CD1c-positive myeloid dendritic cell (primary cell): ENCODE measurements around the gene KHDC3L.

Experiments
- DNase-seq: peaks from one replicate; pipeline ENCODE4 v3.0.0-alpha.2; 2016; ENCODE audit errors: extremely low spot score

The KHDC3L gene

GRCh38 chr6:73362358-73362757, at the start of gene KHDC3L:
KHDC3L (plus strand) TSS chr6:73362658; CDS start chr6:73362730, 72 bp downstream.
- no peak for DNase-seq

GRCh38 chr6:73314577-73315492, 47.6 kb upstream of the KHDC3L start:
- DNase-seq: no peak

GRCh38 chr6:73323323-73323722, 39.1 kb upstream of the KHDC3L start:
- no peak for DNase-seq

- no peak for DNase-seq
These were observed 36.8 kb upstream of the KHDC3L start for GRCh38 chr6:73325656-73326055.

- no peak for DNase-seq
These were observed 33.7 kb upstream of the KHDC3L start for GRCh38 chr6:73328790-73329189.

GRCh38 chr6:73329201-73329600, 33.3 kb upstream of the KHDC3L start:
- DNase-seq: no peak

- DNase-seq: no peak
These were observed 23.1 kb upstream of the KHDC3L start for GRCh38 chr6:73339340-73339739.

- DNase-seq: no peak
These were observed 22.4 kb upstream of the KHDC3L start for GRCh38 chr6:73340048-73340447.

- no peak for DNase-seq
These were observed 21.1 kb upstream of the KHDC3L start for GRCh38 chr6:73341335-73341734.

GRCh38 chr6:73342174-73342573, 20.3 kb upstream of the KHDC3L start:
- DNase-seq: no peak

- no peak for DNase-seq
These were observed 19.3 kb upstream of the KHDC3L start for GRCh38 chr6:73343164-73343563.

- DNase-seq: no peak
These were observed 13.8 kb upstream of the KHDC3L start for GRCh38 chr6:73348550-73349204.

- no peak for DNase-seq
These were observed 13.1 kb upstream of the KHDC3L start for GRCh38 chr6:73349311-73349710.

GRCh38 chr6:73353636-73354593, 8.5 kb upstream of the KHDC3L start, which contains the start of gene DPPA5:
DPPA5 (minus strand) TSS chr6:73354276; CDS start chr6:73354225, 51 bp downstream.
- DNase-seq: no peak

- no peak for DNase-seq
These were observed 545 bp downstream of the KHDC3L start for GRCh38 chr6:73362869-73363536.

- no peak for DNase-seq
These were observed 1.0 kb downstream of the KHDC3L start for GRCh38 chr6:73363537-73363875.

- DNase-seq: no peak
These were observed 1.7 kb downstream of the KHDC3L start for GRCh38 chr6:73364121-73364520.

- no peak for DNase-seq
These were observed 2.1 kb downstream of the KHDC3L start for GRCh38 chr6:73364549-73364948.

GRCh38 chr6:73367761-73368355, 5.4 kb downstream of the KHDC3L start:
- no peak for DNase-seq

GRCh38 chr6:73368675-73369074, 6.2 kb downstream of the KHDC3L start:
- no peak for DNase-seq

- DNase-seq: no peak
These were observed 6.7 kb downstream of the KHDC3L start for GRCh38 chr6:73369157-73369556.
